T-helper 9 cell (primary cell): ENCODE data around the gene YPEL3.

ENCODE experiments used
- DNase-seq: peaks from one replicate; pipeline ENCODE4 v3.0.0-alpha.2; 2020

The YPEL3 gene

GRCh38 chr16:30068333-30068732 lies 27.7 kb downstream of the YPEL3 start:
- no peak for DNase-seq

- no peak for DNase-seq
These were observed 28.5 kb downstream of the YPEL3 start for GRCh38 chr16:30067584-30067916.

- no peak for DNase-seq
These were observed 29.0 kb downstream of the YPEL3 start for GRCh38 chr16:30066761-30067583.

- DNase-seq, result no peak
These were observed 29.9 kb downstream of the YPEL3 start for GRCh38 chr16:30065943-30066760.

GRCh38 chr16:30065102-30065942 lies 30.7 kb downstream of the YPEL3 start, which contains the start of gene ALDOA:
ALDOA (plus strand) TSS chr16:30065760; CDS start chr16:30066898, 1,138 bp downstream.
- DNase-seq, result peak; percentile 88

- no peak for DNase-seq
These were observed 31.3 kb downstream of the YPEL3 start for GRCh38 chr16:30064729-30065101.

- DNase-seq, result peak; percentile 44
These were observed 31.9 kb downstream of the YPEL3 start for GRCh38 chr16:30063893-30064728.

GRCh38 chr16:30063278-30063892 lies 32.6 kb downstream of the YPEL3 start:
- DNase-seq, result no peak

GRCh38 chr16:30060836-30061554 lies 35.0 kb downstream of the YPEL3 start:
- no peak for DNase-seq

GRCh38 chr16:30060346-30060745 lies 35.7 kb downstream of the YPEL3 start:
- DNase-seq, result no peak

GRCh38 chr16:30054959-30055553 lies 41.0 kb downstream of the YPEL3 start:
- DNase-seq, result peak; percentile 30

- no peak for DNase-seq
These were observed 41.6 kb downstream of the YPEL3 start for GRCh38 chr16:30054451-30054850.

GRCh38 chr16:30053376-30054015 lies 42.5 kb downstream of the YPEL3 start:
- DNase-seq, result no peak

GRCh38 chr16:30052671-30053372 lies 43.2 kb downstream of the YPEL3 start:
- peak; percentile 81 for DNase-seq

- DNase-seq, result no peak
These were observed 44.5 kb downstream of the YPEL3 start for GRCh38 chr16:30051518-30051917.

- DNase-seq, result no peak
These were observed 46.1 kb downstream of the YPEL3 start for GRCh38 chr16:30049871-30050270.

- DNase-seq, result no peak
These were observed 49.4 kb downstream of the YPEL3 start for GRCh38 chr16:30046588-30046987.

- DNase-seq, result no peak
These were observed 49.8 kb downstream of the YPEL3 start for GRCh38 chr16:30046178-30046577.
